Stimulated activated CD8-positive, alpha-beta memory T cell treated with anti-CD3 and anti-CD28 coated beads, Interleukin-2, amount 100 ng/mL, for 1 hour (primary cell): Measurements from ENCODE around the gene NEK11.
"Not testable (repeated sequence)": the region's sequence is repeated elsewhere in the genome, so short reads cannot be mapped to it uniquely, and the experiment has no call there.

ENCODE experiments used
- DNase-seq, 2 donors: peaks; one replicate each; pipeline ENCODE4 v3.0.0-alpha.2; 2020; ENCODE audit warnings: low read depth in 2 of 2

Gene NEK11

DNA sequence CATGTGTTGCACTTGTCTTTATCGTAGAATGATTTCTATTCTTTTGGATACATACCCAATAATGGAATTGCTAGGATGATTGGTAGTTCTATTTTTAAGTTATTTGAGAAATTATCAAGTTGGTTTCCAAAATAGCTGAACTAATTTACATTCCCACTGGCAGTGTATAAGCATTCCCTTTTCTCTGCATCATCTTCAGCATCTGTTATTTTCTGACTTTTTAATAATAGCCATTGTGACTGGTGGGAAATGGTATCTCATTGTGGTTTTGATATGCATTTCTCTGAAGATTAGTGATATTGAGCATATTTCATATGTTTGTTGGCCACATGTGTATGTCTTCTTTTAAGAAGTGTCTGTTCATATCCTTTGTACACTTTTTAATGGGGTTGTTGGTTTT lies 273.2 kb downstream of the NEK11 start:
- no peak for DNase-seq

GRCh38 chr3:131303848-131304247 lies 277.2 kb downstream of the NEK11 start:
- DNase-seq, result no peak

GRCh38 chr3:131304890-131305289 lies 278.2 kb downstream of the NEK11 start:
- DNase-seq, result no peak

GRCh38 chr3:131306242-131306641 lies 279.6 kb downstream of the NEK11 start:
- no peak for DNase-seq

DNA sequence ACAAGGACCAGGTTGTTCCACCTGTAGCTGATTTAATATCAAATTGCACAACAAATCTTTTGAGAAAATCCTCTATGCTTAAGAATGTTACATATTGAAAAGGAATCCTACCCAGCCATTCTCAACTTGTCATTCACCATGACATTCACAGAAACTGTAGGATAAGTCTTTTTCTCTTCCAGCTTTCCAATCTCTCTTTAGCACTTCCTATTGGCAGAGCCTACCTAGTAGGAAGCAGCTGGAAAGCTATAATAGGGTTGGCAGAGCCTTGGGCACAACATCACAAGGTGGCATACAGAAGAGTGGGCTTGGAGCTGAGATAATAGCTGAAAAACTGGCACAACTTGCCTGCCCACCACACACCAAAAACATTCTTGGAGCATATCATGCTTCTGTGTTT lies 287.6 kb downstream of the NEK11 start:
- no peak for DNase-seq

- no peak for DNase-seq
Measured at GRCh38 chr3:131315162-131315561, 288.5 kb downstream of the NEK11 start.

DNA sequence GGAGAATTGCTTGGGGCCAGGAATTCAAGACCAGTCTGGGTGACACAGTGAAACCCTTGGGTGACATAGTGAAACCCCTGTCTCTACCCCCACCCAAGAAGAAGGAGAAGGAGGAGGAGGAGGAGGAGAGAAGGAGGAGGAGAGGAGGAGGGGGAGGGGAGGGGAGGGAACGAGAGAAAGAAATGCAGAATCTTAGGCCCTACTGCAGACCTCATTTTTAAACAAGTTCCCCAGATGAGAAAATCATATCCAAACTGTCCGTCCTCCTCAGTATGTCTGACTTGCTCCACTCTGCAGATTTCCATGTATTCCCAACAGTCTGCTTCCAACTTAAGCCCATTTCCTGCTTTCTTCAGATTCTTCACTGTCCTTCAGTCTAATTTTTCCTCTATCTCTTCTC lies 291.0 kb downstream of the NEK11 start:
- DNase-seq, result no peak

- no peak for DNase-seq
Measured at GRCh38 chr3:131323014-131323413, 296.3 kb downstream of the NEK11 start.

DNA sequence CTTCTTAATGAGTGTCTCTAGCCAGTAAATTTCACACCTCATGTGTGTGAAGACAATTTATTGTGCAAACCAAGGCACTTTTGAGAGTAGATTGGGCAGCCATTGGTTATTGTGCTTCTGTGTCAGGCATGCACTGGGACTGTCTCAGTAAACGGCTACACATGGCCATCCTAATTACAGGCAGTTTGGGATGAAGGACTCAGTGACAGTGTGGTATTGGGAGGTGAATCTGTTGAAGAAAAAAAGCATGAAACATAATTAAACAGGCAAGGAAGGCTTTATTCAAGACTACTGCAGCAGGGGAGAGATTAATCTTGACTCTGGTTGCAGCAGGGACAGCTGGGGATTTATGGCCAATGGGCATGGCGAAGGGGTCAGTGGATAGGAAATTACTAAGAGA lies 297.1 kb downstream of the NEK11 start:
- no peak for DNase-seq

DNA sequence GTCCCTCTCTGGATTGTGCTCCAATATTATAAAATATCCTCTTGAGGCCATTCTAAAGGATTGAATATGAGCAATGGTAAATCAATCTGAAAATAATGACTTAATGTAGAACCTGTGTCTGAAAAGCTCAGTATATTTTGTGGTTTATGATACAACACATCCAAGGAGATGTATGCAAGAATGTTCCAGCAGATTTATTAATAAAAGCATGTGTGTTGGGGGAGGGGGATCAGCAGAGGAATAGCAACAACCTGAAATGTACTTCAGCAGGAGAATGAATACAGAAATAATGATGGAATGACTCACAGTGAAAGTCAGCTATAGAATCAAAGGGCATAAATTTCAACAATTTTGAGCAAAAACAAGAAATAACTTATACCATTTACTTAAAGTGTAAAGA lies 298.2 kb downstream of the NEK11 start:
- DNase-seq, result no peak

DNA sequence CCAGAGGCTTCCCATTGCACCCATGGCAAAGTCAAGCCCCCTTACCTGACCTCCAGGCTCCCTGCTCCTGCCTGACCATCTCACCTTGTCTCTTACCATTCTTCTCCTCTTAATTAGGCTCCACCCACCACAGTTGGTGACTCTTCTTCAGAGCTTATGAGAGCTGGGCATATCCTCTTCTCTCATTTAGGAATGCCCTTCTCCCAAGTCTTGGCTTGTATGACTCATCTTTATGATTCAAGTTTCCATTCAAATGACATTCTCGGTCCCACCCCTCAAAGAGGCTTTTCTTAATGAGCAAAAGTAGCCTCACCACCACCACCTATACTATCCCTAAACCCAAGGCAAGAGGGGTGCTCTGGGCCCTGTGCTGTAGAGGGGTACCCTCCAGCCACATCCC lies 299.6 kb downstream of the NEK11 start:
- DNase-seq, result no peak

DNA sequence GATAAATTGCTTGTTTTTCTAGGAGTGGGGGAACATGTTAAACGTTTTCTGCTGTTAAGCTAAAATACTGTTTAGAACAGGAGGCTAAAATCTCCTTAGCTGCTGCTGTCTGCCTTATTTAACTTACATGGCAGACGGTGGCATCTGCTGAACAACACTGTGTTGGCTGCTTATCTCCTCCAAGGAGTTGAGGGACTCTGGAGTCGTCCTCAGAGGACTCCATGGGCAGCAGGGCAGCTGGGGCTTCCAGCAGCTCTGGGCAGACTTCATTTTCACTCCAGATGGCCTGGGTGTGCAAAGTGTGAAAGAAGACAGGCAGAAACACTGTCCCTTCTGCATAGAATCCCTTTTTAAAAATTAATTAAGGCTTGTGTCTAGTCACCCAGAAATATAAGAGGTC lies 302.0 kb downstream of the NEK11 start:
- DNase-seq, result no peak

DNA sequence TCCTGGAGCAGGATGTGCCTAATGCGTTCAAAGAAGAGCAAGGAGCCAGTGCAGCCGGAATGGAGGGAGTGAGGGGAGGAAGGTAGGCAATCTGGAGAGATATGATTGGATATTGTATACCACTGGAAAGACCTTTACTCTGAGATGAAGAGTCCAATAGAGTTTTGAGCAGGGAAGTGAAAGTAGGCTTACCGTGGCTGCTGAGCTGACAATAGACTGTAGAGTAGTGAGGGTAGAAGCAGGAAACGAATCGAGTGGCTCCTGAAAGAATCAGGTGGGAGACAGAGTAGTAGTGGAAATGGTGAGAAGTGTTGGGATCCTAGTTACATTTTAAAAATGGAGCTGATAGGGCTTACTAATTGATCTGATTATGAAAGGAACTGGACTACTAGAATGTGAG lies 303.1 kb downstream of the NEK11 start:
- DNase-seq, result no peak

DNA sequence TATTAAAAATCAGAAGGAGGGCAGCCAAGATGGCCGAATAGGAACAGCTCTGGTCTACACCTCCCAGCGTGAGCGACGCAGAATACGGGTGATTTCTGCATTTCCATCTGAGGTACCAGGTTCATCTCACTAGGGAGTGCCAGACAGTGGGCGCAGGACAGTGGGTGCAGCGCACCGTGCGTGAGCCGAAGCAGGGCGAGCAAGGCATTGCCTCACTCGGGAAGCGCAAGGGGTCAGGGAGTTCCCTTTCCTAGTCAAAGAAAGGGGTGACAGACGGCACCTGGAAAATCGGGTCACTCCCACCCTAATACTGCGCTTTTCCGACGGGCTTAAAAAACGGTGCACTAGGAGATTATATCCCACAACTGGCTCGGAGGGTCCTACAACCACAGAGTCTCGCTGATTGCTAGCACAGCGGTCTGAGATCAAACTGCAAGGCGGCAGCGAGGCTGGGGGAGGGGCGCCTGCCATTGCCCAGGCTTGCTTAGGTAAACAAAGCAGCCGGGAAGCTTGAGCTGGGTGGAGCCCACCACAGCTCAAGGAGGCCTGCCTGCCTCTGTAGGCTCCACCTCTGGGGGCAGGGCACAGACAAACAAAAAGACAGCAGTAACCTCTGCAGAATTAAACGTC lies 304.9 kb downstream of the NEK11 start:
- DNase-seq, result not testable (repeated sequence)

DNA sequence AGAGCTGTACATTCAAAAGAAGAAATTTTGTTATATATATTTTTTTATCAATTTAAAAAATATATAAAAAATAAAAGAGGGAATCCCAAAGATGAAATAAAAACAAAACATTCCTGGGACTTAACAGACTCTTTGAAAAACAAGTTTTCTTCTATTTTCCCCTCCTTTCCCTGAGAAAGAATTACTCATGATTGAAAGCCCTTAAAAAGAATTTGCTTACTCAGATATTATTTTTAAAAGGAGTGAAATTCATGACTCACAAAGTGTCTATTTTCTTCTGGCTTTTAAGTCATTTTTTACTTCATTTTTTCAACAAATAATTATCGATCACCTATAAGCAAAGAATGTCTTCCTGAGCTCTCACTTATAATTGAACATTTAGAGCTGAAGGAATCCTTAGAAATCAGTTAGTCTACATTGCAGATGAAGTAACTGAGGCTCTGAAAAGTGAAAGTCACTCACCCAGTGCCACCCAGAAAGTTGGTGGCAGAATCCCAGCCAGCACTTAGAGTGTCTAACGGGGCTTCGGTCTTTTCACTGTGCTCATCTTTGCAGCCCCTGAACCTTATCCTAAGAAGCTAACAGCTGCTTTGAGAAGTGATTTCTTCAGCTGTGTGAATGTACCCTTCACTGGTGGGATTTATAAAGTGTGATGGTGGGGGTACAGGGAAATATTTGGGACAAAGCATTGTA lies 312.4 kb downstream of the NEK11 start:
- DNase-seq, result no peak

DNA sequence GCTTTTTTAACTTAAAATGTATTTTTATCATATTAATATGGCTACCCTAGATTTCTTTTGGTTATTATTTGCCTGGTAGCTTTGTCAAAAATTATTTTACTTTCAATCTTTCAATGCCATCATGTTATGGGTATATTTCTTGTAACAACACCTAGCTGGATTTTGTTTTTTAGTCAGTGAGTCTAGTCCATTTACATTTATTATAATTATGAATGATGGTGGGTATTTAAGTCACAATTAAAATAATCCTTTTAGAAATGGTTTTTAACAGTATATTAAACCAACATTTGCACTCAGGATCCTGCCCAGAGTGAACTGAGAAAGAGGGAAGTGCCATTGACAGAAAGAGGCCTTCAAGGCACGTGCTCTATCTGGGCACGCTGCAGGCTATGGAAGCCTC lies 315.1 kb downstream of the NEK11 start:
- DNase-seq, result no peak

- DNase-seq, result no peak
Measured at GRCh38 chr3:131348911-131349310, 322.2 kb downstream of the NEK11 start.

DNA sequence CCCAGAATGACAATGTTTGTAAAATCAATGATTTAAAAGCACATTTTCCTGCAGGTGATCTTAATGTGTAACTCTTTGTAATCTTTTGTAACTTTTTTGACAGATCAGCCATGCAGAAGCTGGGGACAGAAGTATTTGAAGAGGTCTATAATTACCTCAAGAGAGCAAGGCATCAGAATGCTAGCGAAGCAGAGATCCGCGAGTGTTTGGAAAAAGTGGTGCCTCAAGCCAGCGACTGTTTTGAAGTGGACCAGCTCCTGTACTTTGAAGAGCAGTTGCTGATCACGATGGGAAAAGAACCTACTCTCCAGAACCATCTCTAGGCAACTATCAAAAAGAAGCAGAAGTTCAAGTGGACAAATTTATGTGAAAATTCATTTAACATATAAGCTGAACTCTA lies 322.8 kb downstream of the NEK11 start:
- DNase-seq, result no peak

- no peak for DNase-seq
Measured at GRCh38 chr3:131349946-131350347, 323.3 kb downstream of the NEK11 start.

GRCh38 chr3:131350506-131350905 lies 323.8 kb downstream of the NEK11 start:
- no peak for DNase-seq

- no peak for DNase-seq
Measured at GRCh38 chr3:131353016-131353877, 326.6 kb downstream of the NEK11 start.

DNA sequence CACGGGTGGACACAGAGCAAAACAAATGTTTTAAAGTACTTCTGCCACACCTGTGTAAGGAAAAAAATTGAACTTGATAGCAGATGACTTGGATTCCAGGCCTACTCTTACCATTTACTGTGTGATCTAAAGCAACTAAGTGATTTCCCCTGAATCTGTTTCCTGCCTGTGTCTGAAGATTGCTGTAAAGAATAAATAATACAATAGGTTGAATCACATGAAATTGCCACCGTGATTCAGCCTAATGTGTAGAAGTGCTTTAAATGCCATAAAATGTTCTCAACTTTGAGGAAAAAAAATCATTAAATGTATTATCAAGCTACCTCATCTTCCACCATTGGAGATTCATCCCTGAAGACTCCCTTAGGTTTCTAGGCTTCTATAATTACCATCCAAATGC lies 327.3 kb downstream of the NEK11 start:
- no peak for DNase-seq
